Measurements from ENCODE around the gene KRTAP5-6. TPM values are rescaled to one million over a fixed set of nuclear protein-coding genes. Genes with fewer than 3 reads are reported as not detected.
"Not testable (repeated sequence)": the region's sequence is repeated elsewhere in the genome, so short reads cannot be mapped to it uniquely, and the experiment has no call there.

The KRTAP5-6 gene
- total RNA-seq, 1 donor from 2014 or later: not detected

DNA sequence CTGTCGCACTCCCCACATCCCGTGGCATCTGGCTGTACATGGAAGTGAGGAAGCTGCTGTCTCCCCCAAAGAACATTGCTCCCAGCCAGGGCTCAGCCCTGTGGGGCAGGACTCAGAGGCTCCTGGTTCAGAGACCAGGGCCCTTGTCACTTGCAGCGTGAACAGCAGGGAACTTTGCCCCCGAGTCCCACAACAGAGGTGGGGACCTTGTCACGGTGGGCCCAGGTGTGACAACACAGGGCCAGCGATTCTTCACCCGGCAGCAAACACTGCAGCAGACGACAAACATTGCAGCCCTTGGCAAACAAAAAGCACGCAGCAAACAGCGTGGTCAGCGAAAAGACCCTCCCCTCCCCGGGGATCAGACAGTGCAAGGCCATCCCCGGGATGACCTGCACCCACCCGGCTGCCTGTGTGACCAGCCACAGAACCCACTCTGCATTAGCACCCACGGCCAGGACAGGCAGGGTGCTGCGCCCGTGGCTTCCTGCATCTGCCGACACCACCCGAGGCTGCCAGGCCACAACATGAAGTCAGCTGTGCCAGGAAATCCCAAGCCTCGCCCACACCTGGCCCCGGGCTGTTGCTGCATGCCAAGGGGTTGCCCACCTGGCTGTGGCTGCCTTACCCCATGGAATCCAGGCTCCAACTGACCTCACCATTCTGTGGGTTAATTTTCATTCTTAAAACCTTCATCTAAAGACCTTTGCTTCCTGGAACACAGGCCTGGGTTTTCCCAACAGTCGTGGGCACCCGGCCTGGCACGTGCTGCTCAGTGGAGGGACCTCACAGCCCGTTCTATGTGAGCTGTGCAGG is 35.3 kb upstream of the KRTAP5-6 start:
- intact Hi-C loops (cut with micrococcal nuclease): not testable (repeated sequence)

- intact Hi-C loops (cut with micrococcal nuclease): not testable (repeated sequence)
Measured at GRCh38 chr11:1662699-1663283, 34.2 kb upstream of the KRTAP5-6 start.

DNA sequence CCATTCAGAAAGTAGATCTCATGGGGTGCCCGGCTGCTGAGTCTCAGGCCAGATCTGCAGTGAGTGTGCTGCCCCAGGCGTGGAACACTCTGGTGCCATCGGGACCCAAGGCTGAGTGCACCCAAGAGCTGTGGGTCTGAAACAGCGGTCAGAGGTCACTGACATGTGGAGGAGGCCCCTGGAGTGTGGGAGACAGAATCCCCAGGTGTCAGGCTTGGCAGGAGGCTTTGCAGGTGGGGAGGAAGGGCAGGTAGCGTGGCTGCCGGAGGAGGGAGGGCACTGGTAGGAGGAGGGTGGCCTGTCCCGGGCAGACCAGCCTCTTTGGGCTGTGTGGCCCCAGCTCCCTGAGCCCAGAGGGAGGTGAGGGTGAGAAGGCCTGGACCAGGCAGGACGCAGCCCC is 31.7 kb upstream of the KRTAP5-6 start:
- intact Hi-C loops (cut with micrococcal nuclease): no loop called here

DNA sequence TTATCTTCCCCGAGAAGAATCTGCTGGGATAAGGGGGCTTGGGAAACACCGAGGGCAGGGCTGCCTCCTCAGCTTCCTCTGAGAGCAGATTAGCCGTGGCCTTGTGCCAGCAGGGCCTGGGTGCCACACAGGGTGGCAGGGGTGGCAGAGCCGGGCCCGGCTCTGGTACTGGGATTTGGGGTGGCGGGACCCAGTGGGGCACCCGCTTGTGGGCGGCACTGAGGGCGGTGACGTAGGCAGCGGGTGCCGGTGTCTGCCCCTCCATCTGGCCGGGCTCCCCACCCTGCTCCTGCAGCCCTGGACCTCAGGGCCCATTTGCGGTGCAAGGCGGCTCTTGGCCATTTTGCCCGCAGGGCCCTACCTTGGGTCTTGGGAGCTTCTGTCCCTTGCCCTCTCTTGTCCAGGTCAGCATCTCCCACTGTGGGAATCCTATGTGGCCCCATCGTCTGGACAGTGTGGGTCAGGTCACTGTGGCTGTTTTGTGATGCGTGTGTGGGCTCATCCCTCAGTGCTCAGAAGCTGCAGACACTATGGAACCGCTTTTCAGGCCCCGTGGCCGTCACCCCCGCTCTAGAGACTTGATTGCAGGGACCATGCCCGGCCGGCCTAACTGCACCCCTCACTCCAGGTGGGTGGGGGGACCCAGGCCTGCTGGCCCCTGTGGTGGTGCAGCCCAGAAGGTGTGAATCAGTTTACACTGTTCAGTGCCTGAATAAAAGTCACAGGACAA is 29.7 kb upstream of the KRTAP5-6 start:
- intact Hi-C loops (cut with micrococcal nuclease): no loop called here

DNA sequence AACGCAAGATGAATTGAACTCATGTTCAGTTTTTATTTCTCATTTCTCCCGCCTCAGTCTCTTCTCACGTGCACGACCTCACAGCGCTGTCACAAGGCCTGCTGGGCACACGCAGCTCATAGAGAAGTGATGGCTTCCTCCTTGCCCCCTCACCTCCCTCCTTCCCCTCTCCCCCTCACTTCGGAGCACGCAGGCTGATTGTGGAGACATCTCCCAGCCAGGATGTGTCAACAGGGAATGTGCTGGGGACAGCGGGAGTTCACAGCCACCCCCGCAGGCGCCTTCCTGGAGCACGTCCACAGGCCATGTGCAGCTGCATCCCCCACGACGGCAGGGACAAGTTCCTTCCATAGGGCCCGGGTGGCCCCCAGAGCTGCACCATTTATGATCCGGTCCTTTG is 29.1 kb upstream of the KRTAP5-6 start:
- intact Hi-C loops (cut with micrococcal nuclease): no loop called here

DNA sequence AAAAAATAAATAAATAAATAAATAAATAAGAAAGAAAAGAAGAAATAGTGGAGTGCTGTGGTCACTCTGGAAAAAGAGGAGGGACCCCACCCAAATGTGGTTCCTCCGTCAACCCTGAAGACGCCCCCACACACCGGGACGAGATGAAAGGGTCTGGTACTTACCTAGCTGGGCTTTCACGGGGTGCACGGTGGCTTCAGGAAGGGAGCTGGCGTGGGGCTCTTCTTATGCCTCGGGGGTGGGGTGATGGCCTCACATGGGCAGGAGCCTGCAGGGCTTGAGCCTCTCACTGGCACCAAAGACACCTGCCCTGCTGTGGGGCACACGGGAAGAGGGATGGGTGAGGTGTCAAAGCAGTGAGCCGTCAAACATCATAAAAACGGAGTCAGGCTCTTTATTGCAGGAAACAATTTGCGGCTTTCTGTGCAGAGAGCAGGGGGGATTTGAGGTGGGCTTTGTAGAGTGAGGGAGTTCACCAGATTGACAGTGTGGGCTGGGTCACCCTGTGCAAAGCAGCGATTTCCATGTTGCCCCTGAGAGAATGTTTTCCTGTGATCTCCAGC is 28.0 kb upstream of the KRTAP5-6 start:
- intact Hi-C loops (cut with micrococcal nuclease): no loop called here

- intact Hi-C loops (cut with micrococcal nuclease): no loop called here
Measured at GRCh38 chr11:1669546-1670218, 27.3 kb upstream of the KRTAP5-6 start.

GRCh38 chr11:1670457-1670856 is 26.5 kb upstream of the KRTAP5-6 start:
- intact Hi-C loops (cut with micrococcal nuclease): not testable (repeated sequence)

- intact Hi-C loops (cut with micrococcal nuclease): no loop called here
Measured at GRCh38 chr11:1670905-1671371, 26.1 kb upstream of the KRTAP5-6 start.

GRCh38 chr11:1671658-1672057 is 25.3 kb upstream of the KRTAP5-6 start:
- intact Hi-C loops (cut with micrococcal nuclease): no loop called here

- intact Hi-C loops (cut with micrococcal nuclease): no loop called here
Measured at GRCh38 chr11:1672613-1673350, 24.2 kb upstream of the KRTAP5-6 start.

DNA sequence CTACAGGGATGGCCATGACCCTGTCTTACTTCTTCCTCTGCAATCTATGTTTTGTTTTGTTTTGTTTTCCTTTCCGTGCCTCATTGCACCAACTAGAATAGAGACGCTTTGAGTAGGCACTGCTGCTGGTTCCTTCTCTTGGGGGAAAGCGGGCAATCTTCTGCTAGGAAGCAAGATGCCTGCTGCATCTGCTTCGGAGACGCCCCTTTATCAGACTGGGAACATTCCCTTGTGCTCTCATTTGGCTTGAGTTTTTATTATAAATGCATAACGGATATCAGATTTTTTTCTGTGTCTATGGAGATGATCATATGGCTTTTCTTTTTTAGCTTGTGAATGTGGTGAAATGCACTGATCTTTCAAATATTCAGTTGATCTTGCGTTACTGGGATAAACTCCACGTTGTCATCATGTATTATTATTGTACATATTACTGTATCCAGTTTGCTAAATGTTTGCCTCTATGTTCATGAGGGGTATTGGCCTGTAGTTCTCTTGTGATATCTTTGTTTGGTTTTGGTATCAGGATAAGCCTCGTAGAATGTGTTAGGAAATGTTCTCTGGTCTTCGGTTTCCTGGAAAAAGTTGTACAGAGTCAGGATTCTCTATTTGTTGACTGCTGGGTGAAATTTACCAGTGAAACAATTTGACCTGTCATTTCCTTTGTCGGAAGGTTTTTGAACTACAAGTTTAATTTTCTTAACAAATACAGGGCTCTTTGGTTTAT is 23.4 kb upstream of the KRTAP5-6 start:
- intact Hi-C loops (cut with micrococcal nuclease): no loop called here

- intact Hi-C loops (cut with micrococcal nuclease): no loop called here
Measured at GRCh38 chr11:1674173-1675131, 22.5 kb upstream of the KRTAP5-6 start.

GRCh38 chr11:1675536-1676228 is 21.3 kb upstream of the KRTAP5-6 start:
- intact Hi-C loops (cut with micrococcal nuclease): no loop called here

GRCh38 chr11:1676229-1676740 is 20.7 kb upstream of the KRTAP5-6 start:
- intact Hi-C loops (cut with micrococcal nuclease): no loop called here

DNA sequence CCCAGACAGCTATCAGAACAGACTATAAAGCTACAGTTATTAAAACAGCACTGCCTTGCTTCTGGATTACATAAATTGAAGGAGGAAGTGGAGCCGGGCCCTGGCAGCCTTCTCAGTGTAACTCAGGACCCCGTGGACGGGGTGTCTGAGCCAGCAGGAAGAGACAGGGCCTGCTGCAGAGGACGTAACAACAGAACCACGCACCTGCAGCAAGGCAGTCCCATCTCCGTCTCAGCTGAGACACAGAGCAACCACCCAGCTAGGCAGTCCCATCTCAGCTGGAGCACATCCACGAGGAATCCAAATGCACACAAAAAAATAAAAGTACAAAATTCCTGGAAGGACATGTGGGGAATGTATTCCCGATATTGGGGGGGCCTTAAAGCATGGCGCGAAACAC is 17.1 kb upstream of the KRTAP5-6 start:
- intact Hi-C loops (cut with micrococcal nuclease): no loop called here

DNA sequence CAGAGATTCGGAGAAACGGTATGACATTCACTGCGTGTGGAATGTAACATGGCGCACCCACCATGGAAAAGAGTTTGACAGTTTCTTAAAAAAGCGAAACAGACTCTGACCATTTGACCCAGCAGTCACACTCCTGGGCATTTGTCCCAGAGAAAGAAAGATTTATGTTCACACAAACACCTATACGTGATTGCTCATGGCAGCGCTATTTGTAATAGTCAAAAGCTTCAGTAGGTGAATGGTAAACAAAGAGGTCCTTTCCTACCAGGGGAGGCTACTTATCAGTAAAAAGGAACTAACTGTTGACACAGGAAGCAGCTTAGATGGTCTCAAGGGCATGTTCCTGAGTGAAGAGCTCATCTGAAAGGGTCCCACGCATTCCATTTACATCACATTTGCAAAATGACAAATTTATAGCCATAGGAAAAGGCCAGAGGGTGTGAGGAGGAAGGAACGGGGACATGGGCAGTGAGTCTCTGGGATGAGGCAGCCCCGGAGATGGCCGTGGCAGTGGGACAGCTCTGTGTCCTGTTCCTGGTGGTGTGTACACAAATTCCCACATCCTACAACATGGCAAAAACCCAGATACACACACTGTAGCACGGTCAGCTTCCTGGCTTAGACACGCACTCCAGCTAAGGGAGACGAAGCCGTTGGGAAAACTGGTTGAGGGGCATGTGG is 14.6 kb upstream of the KRTAP5-6 start:
- intact Hi-C loops (cut with micrococcal nuclease): no loop called here
